NCI-H1694 (cell line): ENCODE results near the gene LYPD3.
A peak's percentile ranks its signal among the peaks of the same experiment; 100 is the strongest.
"Not testable (repeated sequence)": the region's sequence is repeated elsewhere in the genome, so short reads cannot be mapped to it uniquely, and the experiment has no call there.

ENCODE experiments used
- DNase-seq: peaks from one replicate; lab custom pipeline; 2025; lab: John Stamatoyannopoulos, UW

LYPD3 gene

GRCh38 chr19:43461303-43461702 is 4.1 kb downstream of the LYPD3 start:
- DNase-seq, result no peak

- no peak for DNase-seq
Measured at GRCh38 chr19:43460362-43461016, 4.9 kb downstream of the LYPD3 start.

GRCh38 chr19:43457809-43458208 is 7.6 kb downstream of the LYPD3 start:
- no peak for DNase-seq

GRCh38 chr19:43455321-43456113 is 9.9 kb downstream of the LYPD3 start:
- no peak for DNase-seq

GRCh38 chr19:43454031-43454430 is 11.4 kb downstream of the LYPD3 start:
- DNase-seq, result no peak

GRCh38 chr19:43452582-43452981 is 12.8 kb downstream of the LYPD3 start:
- DNase-seq, result no peak

GRCh38 chr19:43450545-43450997 is 14.8 kb downstream of the LYPD3 start:
- no peak for DNase-seq

GRCh38 chr19:43447655-43448054 is 17.8 kb downstream of the LYPD3 start:
- DNase-seq, result no peak

GRCh38 chr19:43446746-43447489 is 18.5 kb downstream of the LYPD3 start:
- DNase-seq, result peak; percentile 59

- DNase-seq, result no peak
Measured at GRCh38 chr19:43445426-43445825, 20.0 kb downstream of the LYPD3 start.

- no peak for DNase-seq
Measured at GRCh38 chr19:43444531-43445287, 20.7 kb downstream of the LYPD3 start.

GRCh38 chr19:43444091-43444490 is 21.3 kb downstream of the LYPD3 start:
- DNase-seq, result not testable (repeated sequence)

- no peak for DNase-seq
Measured at GRCh38 chr19:43441716-43442115, 23.7 kb downstream of the LYPD3 start.

- DNase-seq, result no peak
Measured at GRCh38 chr19:43439709-43440063, 25.7 kb downstream of the LYPD3 start.

- DNase-seq, result no peak
Measured at GRCh38 chr19:43439032-43439708, 26.2 kb downstream of the LYPD3 start.

GRCh38 chr19:43438291-43439031 is 26.9 kb downstream of the LYPD3 start:
- peak; percentile 15 for DNase-seq

GRCh38 chr19:43437712-43438111 is 27.7 kb downstream of the LYPD3 start:
- DNase-seq, result no peak

GRCh38 chr19:43437284-43437683 is 28.1 kb downstream of the LYPD3 start:
- DNase-seq, result not testable (repeated sequence)

GRCh38 chr19:43435775-43436174 is 29.6 kb downstream of the LYPD3 start:
- DNase-seq, result no peak

GRCh38 chr19:43433689-43434088 is 31.7 kb downstream of the LYPD3 start:
- DNase-seq, result no peak

GRCh38 chr19:43433358-43433673 is 32.1 kb downstream of the LYPD3 start:
- no peak for DNase-seq
